ENCODE results near the gene KREMEN1. TPM values are rescaled to one million over a fixed set of nuclear protein-coding genes. Genes with fewer than 3 reads are reported as not detected.

KREMEN1 gene
- total RNA-seq, 1 experiment from 2014 or later = 2.7 TPM

DNA sequence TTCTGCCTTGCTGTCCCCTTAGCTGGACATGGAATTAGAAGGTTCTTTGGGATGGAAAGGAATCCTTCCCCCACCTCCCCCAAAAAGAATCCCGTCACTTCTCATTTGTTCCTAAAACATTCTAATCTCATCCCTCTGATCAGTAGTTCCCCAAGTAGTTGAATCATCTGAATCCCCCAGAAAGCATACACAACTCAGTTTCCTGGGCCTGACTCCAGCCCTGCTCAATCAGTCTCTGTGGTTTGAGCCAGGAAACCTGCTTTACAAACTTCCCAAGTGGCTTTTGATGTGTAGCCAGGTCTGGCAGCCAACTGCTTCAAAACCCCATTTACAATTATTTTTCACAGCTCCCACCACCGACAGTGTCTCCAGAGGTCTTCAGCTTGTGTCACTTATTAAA lies 31.4 kb upstream of the KREMEN1 start:
- H4K20me1 ChIP-seq (ENCODE audit: low read length) = no peaks in the 10 kb centered on the region
- no peak for TF ChIP-seq EZH2 (IDR thresholded peaks at IDR 0.05; ENCODE audit: low read length, unreplicated experiment)
- TF ChIP-seq, protein P1, sequence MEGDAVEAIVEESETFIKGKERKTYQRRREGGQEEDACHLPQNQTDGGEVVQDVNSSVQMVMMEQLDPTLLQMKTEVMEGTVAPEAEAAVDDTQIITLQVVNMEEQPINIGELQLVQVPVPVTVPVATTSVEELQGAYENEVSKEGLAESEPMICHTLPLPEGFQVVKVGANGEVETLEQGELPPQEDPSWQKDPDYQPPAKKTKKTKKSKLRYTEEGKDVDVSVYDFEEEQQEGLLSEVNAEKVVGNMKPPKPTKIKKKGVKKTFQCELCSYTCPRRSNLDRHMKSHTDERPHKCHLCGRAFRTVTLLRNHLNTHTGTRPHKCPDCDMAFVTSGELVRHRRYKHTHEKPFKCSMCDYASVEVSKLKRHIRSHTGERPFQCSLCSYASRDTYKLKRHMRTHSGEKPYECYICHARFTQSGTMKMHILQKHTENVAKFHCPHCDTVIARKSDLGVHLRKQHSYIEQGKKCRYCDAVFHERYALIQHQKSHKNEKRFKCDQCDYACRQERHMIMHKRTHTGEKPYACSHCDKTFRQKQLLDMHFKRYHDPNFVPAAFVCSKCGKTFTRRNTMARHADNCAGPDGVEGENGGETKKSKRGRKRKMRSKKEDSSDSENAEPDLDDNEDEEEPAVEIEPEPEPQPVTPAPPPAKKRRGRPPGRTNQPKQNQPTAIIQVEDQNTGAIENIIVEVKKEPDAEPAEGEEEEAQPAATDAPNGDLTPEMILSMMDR (conservative IDR thresholded peaks at IDR 0.05; ENCODE audit: low read depth, low read length) = no peak
- no peak for TF ChIP-seq EZH2phosphoT487 (IDR thresholded peaks at IDR 0.05; ENCODE audit: borderline replicate concordance, low read length)
- CTCF ChIA-PET = no interaction called here
- no peaks in the 10 kb centered on the region for H3K9me2 ChIP-seq (replicated peaks; ENCODE audit: low read length)
- no peaks in the 10 kb centered on the region for H3K79me2 ChIP-seq (ENCODE audit: low read length)
- no peaks in the 10 kb centered on the region for H3K27me3 ChIP-seq (ENCODE audit: low read length)
- no peaks in the 10 kb centered on the region for H3F3A ChIP-seq (ENCODE audit: low read length, unreplicated experiment)
- intact Hi-C loops (cut with micrococcal nuclease) = loop anchor here (2.0 to 10.0 kb wide), 4 partner anchors 113 to 444 kb away; partner anchors contain the start of gene ZNRF3
- H3K4me2 ChIP-seq (ENCODE audit: low read length) = no peak overlapping the region
- H3K9ac ChIP-seq (ENCODE audit: low read length) = no peak overlapping the region
- no peak overlapping the region for H3K4me3 ChIP-seq (ENCODE audit: low read length)
- no peaks in the 10 kb centered on the region for H3K36me3 ChIP-seq (ENCODE audit: low read depth, low read length)
- no TSS peak for BruUV-seq (replicated peaks)
- DNase-seq = no peak
- ATAC-seq = no peak
- no peak overlapping the region for H2AFZ ChIP-seq (ENCODE audit: low read length)
- no peaks in the 10 kb centered on the region for H3K9me3 ChIP-seq (ENCODE audit: low read length)
- peaks cover 16% of the 10 kb centered on the region for H3K4me1 ChIP-seq (ENCODE audit: insufficient read depth, low read length)
- no peak overlapping the region for H3K27ac ChIP-seq (ENCODE audit: low read length)
- POLR2A ChIA-PET (ENCODE audit: unreplicated experiment) = no interaction called here

DNA sequence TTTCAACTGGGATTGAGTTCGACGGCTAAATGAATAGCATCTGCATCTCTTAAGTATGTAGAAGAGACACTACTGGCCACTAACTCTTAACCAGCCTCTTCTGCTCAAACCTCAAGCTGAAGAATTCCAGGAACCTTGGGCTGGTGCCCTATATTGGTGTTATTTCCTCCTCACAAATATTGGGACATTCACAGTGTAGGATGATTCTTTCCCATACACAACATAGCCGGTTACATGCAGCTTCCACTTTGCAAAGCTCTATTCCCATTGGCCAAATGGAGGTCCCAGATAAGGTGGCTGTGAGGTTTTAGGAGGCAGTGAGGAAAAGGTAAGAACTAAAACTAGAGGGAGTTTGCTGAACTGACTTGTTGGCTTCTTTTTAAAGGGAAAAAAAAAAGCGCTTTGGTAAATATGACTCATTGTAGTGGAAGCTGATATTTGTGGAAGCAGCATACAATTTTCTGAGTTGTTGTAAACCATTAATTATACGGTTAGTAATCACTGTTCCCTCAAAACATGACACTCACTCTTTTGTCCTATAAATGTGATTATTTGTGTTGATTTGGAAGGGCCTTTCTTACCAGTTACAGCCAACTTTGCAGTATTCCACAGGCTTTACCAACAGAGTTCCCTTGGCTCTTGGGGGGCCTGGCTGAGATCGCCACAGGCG lies 28.8 kb upstream of the KREMEN1 start:
- no peaks in the 10 kb centered on the region for H3K79me2 ChIP-seq (ENCODE audit: low read length)
- H3K9me3 ChIP-seq (ENCODE audit: low read length) = no peaks in the 10 kb centered on the region
- no peak overlapping the region for H3K9ac ChIP-seq (ENCODE audit: low read length)
- no peaks in the 10 kb centered on the region for H3K36me3 ChIP-seq (ENCODE audit: low read depth, low read length)
- DNase-seq (peak; percentile 51), ATAC-seq (peak; percentile 56)
- POLR2A ChIA-PET (ENCODE audit: unreplicated experiment) = no interaction called here
- no peaks in the 10 kb centered on the region for H3K27me3 ChIP-seq (ENCODE audit: low read length)
- no peak overlapping the region for H3K4me3 ChIP-seq (ENCODE audit: low read length)
- CTCF ChIA-PET = interaction anchor here (0.7 kb wide), 1 partner anchor 215 kb away, joined by 4 read pairs; no protein-coding TSS in a partner anchor
- no TSS peak for BruUV-seq (replicated peaks)
- TF ChIP-seq EZH2phosphoT487 (IDR thresholded peaks at IDR 0.05; ENCODE audit: borderline replicate concordance, low read length) = no peak
- TF ChIP-seq, protein P1 (conservative IDR thresholded peaks at IDR 0.05; ENCODE audit: low read depth, low read length) = no peak
- no peak for TF ChIP-seq EZH2 (IDR thresholded peaks at IDR 0.05; ENCODE audit: low read length, unreplicated experiment)
- H3K4me1 ChIP-seq (ENCODE audit: insufficient read depth, low read length) = peaks cover 16% of the 10 kb centered on the region
- intact Hi-C loops (cut with micrococcal nuclease) = loop anchor here (5.0 to 10.0 kb wide), 3 partner anchors 111 to 447 kb away; no protein-coding TSS in a partner anchor
- no peaks in the 10 kb centered on the region for H3K9me2 ChIP-seq (replicated peaks; ENCODE audit: low read length)
- H4K20me1 ChIP-seq (ENCODE audit: low read length) = no peaks in the 10 kb centered on the region
- no peak overlapping the region for H2AFZ ChIP-seq (ENCODE audit: low read length)
- H3F3A ChIP-seq (ENCODE audit: low read length, unreplicated experiment) = no peaks in the 10 kb centered on the region
- H3K4me2 ChIP-seq (ENCODE audit: low read length) = peak overlapping the region; percentile 55
- peak overlapping the region; percentile 41 for H3K27ac ChIP-seq (ENCODE audit: low read length)

DNA sequence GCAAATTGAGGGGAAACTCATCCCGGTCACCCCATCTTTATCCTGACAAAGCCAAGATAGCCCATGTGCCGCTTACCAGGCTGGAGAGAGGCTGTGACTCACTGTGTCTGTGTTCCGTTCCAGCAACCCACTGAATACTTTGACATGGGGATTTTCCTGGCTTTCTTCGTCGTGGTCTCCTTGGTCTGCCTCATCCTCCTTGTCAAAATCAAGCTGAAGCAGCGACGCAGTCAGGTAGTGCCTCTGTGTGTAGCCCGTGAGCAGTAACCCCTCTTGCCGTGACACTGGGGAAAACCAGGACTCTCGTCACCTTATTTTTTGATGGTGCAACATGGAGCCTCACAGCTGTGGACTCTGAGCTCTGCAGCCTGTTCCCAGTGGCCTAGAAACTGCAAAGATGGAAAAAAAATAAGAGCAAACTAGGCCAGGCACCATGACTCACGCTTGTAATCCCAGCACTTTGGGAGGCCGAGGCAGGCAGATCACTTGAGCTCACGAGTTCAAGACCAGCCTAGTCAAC lies 28.1 kb upstream of the KREMEN1 start:
- peak; percentile 73 for ATAC-seq
- H3K36me3 ChIP-seq (ENCODE audit: low read depth, low read length) = no peaks in the 10 kb centered on the region
- no TSS peak for BruUV-seq (replicated peaks)
- no peak overlapping the region for H3K9ac ChIP-seq (ENCODE audit: low read length)
- CTCF ChIA-PET = interaction anchor here (0.7 kb wide), 2 partner anchors 14 to 216 kb away, joined by 3 to 4 read pairs; no protein-coding TSS in a partner anchor
- no peaks in the 10 kb centered on the region for H3K9me2 ChIP-seq (replicated peaks; ENCODE audit: low read length)
- DNase-seq = no peak
- no peaks in the 10 kb centered on the region for H3F3A ChIP-seq (ENCODE audit: low read length, unreplicated experiment)
- intact Hi-C loops (cut with micrococcal nuclease) = loop anchor here (5.0 to 10.0 kb wide), 3 partner anchors 110 to 447 kb away; no protein-coding TSS in a partner anchor
- no peaks in the 10 kb centered on the region for H3K27me3 ChIP-seq (ENCODE audit: low read length)
- no peaks in the 10 kb centered on the region for H3K79me2 ChIP-seq (ENCODE audit: low read length)
- no peaks in the 10 kb centered on the region for H4K20me1 ChIP-seq (ENCODE audit: low read length)
- TF ChIP-seq, protein P1 (conservative IDR thresholded peaks at IDR 0.05; ENCODE audit: low read depth, low read length) = no peak
- TF ChIP-seq EZH2phosphoT487 (IDR thresholded peaks at IDR 0.05; ENCODE audit: borderline replicate concordance, low read length) = no peak
- no peak for TF ChIP-seq EZH2 (IDR thresholded peaks at IDR 0.05; ENCODE audit: low read length, unreplicated experiment)
- peaks cover 16% of the 10 kb centered on the region for H3K4me1 ChIP-seq (ENCODE audit: insufficient read depth, low read length)
- no peak overlapping the region for H2AFZ ChIP-seq (ENCODE audit: low read length)
- H3K4me3 ChIP-seq (ENCODE audit: low read length) = no peak overlapping the region
- H3K9me3 ChIP-seq (ENCODE audit: low read length) = no peaks in the 10 kb centered on the region
- POLR2A ChIA-PET (ENCODE audit: unreplicated experiment) = no interaction called here
- H3K4me2 ChIP-seq (ENCODE audit: low read length) = peak overlapping the region; percentile 55
- peak overlapping the region; percentile 41 for H3K27ac ChIP-seq (ENCODE audit: low read length)

Measured in PC-3 (cell line).